ENCODE results near the gene HOXB7.

The HOXB7 gene

GRCh38 chr17:48609033-48609432, 1.8 kb downstream of the HOXB7 start:
- no peak for DNase-seq (ENCODE audit: low read depth)

GRCh38 chr17:48608494-48608834, 2.4 kb downstream of the HOXB7 start:
- DNase-seq (ENCODE audit: low read depth): no peak

GRCh38 chr17:48606892-48607614, 3.8 kb downstream of the HOXB7 start:
- DNase-seq (ENCODE audit: low read depth): no peak

- no peak for DNase-seq (ENCODE audit: low read depth)
These were observed 4.6 kb downstream of the HOXB7 start for GRCh38 chr17:48605991-48606891.

- no peak for DNase-seq (ENCODE audit: low read depth)
These were observed 5.4 kb downstream of the HOXB7 start for GRCh38 chr17:48605409-48605919.

GRCh38 chr17:48604770-48605329, 6.0 kb downstream of the HOXB7 start, which contains the start of gene HOXB6:
HOXB6 (minus strand) TSS chr17:48604986; CDS start chr17:48598150, 6,836 bp downstream.
- DNase-seq (ENCODE audit: low read depth): no peak

- no peak for DNase-seq (ENCODE audit: low read depth)
These were observed 6.7 kb downstream of the HOXB7 start for GRCh38 chr17:48603959-48604769.

GRCh38 chr17:48601539-48602425, 9.0 kb downstream of the HOXB7 start:
- DNase-seq (ENCODE audit: low read depth): no peak

GRCh38 chr17:48601207-48601538, 9.6 kb downstream of the HOXB7 start:
- DNase-seq (ENCODE audit: low read depth): no peak

- DNase-seq (ENCODE audit: low read depth): no peak
These were observed 10.3 kb downstream of the HOXB7 start for GRCh38 chr17:48600244-48601098.

- DNase-seq (ENCODE audit: low read depth): no peak
These were observed 11.5 kb downstream of the HOXB7 start for GRCh38 chr17:48599354-48599753.

- DNase-seq (ENCODE audit: low read depth): no peak
These were observed 12.1 kb downstream of the HOXB7 start for GRCh38 chr17:48598736-48599135.

GRCh38 chr17:48597778-48598631, 12.8 kb downstream of the HOXB7 start:
- DNase-seq (ENCODE audit: low read depth): no peak

GRCh38 chr17:48597528-48597777, 13.4 kb downstream of the HOXB7 start:
- DNase-seq (ENCODE audit: low read depth): no peak

- DNase-seq (ENCODE audit: low read depth): no peak
These were observed 13.9 kb downstream of the HOXB7 start for GRCh38 chr17:48596735-48597527.

- no peak for DNase-seq (ENCODE audit: low read depth)
These were observed 14.7 kb downstream of the HOXB7 start for GRCh38 chr17:48596000-48596734.

- DNase-seq (ENCODE audit: low read depth): no peak
These were observed 15.4 kb downstream of the HOXB7 start for GRCh38 chr17:48595278-48595999.
